Activated T-cell treated with anti-CD3 and anti-CD28 coated beads for 48 hours (primary cell): ENCODE data around the gene SEPTIN7.

Source experiments
- DNase-seq: peaks from one replicate; pipeline ENCODE4 v3.0.0-alpha.2; 2020; ENCODE audit warnings: low read depth

The SEPTIN7 gene

GRCh38 chr7:35787925-35788324, 12.9 kb upstream of the SEPTIN7 start:
- no peak for DNase-seq

GRCh38 chr7:35792472-35792871, 8.4 kb upstream of the SEPTIN7 start:
- DNase-seq, result no peak

DNA sequence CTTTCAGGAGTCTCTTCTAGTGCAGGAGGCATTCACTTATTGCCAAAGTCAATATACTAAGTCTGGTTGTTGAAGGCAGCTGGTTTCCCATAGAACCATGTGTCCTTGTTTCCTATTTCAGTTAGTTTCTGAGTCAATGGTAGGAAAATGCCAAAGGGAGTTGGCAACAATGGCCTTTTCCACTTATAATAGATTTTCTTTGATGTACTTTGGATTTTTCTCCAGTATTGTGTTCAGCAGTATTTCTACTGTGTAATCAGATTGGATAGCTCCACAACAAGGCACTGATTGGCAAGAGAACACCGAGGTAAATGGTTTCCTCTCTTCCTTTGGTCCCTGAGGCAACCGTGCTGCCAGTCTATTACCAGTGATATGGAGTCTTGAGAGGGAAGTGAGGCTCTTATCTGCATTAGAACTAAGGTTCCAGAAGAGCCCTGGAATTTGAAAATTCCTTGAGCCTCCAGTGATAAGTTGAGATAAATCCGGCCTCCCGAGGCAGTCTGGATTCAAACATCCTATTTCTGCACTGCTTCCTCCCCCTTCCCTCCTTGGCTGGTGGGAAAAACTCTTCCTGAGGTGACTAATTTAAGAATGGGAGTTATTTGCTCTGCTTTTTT, 7.9 kb upstream of the SEPTIN7 start:
- no peak for DNase-seq

- DNase-seq, result no peak
Observed at GRCh38 chr7:35797311-35797710, 3.5 kb upstream of the SEPTIN7 start.

DNA sequence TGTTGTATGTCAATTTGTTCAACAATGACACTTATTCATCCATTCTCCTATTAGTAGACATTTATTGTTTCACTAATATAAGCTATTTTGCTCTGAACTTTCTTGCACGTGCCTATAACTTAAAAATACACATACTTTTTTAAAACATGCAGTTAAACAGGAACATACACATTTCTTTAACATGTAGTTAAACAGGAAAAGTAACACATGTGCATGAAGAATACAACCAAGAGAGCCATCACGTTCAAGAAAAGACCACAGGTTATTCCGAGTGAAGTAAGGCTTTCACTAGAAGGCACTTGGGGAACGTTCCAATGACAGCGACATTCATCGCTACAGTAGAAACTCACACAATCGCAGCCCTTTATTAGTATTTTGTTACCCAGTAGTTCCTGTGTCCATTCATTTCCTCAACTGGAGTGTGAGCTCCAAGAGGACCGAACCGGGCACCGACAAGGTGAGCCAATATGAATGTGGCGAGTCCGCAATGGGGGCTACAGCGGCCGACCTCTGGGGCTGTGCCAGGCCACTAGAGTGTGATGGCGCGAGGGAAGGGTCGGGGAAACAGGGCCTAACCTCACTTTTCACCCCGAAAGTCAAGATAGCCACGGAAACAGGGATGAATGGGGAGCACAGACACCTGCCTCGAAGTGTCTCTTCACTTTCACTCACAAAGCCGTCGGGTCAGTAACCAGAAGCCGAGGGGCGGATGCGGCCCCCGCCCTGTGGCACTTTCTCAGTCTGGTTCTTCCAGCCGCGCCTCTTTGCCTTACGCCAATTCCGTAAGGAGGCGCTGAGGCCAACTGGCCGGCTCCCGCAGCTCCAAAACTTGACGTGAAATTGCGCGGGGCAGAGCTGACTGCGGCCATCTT, 775 bp upstream of the SEPTIN7 start:
- DNase-seq, result peak; percentile 81

GRCh38 chr7:35801392-35802101, 690 bp downstream of the SEPTIN7 start:
- peak; percentile 68 for DNase-seq

DNA sequence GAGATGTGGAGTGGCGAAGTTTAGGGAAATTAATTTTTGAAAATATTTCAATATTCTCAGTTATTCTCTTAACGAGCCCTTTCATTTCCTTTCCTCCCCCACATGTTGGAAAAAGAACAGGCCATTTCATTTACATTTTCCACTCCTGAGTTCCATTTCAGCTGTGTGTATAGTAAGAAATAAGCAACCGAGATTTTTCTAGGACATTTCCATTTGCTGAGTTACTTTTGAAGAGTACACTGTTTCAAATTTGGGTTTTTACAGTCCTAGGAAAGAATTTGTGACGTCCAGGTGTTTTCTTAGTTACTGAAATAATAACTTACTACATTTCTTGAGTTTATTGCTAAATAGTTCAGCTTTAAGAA, 1.2 kb downstream of the SEPTIN7 start:
- no peak for DNase-seq

DNA sequence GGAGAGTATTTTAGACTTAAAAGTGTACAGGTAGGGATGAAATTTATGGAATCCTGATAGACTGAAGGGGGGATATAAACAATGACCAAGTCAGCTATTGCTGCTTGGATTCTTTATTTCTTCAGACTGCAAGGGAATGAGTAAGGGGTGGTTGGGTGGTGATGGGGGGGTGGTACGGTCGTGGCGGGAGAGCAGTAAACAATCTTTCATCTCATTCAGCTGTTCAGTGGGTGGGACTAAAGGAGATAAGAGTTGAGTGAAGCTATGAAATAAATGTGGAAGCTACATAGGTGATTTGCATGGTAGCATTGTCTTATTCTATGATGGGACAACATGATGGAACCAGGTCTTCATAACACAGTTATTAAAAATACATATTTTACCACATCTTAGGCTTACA, 1.8 kb downstream of the SEPTIN7 start:
- no peak for DNase-seq

DNA sequence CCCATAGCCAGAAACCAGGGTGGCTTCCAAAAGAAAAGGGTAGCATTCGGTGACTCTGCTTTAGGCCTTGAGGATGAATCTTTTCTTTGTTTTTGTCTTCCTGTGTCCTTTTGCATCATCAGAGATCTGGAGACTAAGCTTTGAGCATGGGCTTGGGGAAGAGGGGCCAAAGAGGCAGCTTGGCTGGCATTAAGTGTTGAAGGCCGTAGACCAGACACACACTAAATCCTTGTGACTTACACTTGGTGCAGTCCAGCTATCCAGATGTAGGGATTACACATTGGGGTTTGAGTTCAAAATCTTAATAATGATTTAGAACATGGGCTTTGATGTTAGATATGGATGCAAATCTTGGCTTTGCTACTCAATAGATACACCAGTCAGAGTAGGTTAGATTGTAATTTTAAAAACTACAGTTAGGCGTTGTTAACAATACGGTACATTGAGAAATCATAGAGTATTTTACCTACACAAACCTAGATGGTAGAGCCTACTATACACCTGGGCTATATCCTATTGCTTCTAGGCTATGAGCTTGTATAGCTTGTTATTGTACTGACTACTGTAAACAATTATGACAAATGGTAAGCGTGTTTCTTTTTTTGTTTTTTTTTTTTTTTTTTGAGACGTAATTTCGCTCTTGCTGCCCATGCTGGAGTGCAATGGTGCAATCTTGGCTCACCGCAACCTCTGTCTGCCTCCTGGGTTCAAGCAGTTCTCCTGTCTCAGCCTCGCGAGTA, 3.5 kb downstream of the SEPTIN7 start:
- no peak for DNase-seq

- no peak for DNase-seq
Observed at GRCh38 chr7:35805876-35806275, 5.0 kb downstream of the SEPTIN7 start.

DNA sequence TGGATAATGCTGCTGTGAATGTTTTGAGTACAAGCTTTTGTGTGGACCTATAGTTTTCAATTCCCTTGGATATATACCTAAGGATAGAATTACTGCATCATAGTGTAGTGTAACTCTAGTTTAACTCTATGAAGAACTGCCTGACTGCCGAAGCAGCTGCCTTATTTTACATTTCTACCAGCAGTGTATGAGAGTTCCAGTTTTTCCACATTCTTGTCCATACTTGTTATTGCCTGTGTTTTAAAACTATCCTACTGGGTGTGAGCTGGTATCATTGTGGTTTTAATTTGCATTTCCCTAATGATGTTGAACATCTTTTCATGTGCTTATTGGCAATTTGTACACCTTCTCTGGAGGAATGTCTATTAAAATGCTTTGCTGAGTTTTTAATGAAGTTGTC, 15.7 kb downstream of the SEPTIN7 start:
- no peak for DNase-seq

- no peak for DNase-seq
Observed at GRCh38 chr7:35817181-35817580, 16.3 kb downstream of the SEPTIN7 start.

DNA sequence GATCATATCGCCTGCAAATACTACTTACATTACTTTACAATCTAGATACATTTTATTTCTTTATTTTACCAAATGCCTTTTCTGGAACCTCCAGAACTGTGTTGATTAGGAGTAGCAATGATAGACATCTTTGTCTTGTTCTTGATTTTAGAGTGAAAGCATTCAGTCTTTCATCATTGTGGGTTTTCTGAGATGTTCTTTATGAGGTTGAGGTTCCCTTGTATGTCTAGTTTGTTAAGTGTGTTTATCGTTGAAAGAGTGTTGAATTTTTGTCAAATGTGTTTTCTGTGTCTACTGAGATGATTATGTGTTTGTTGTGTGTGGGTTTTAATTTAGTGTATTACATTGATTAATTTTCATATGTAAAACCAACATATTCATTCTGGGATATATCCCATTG, 17.1 kb downstream of the SEPTIN7 start:
- no peak for DNase-seq

DNA sequence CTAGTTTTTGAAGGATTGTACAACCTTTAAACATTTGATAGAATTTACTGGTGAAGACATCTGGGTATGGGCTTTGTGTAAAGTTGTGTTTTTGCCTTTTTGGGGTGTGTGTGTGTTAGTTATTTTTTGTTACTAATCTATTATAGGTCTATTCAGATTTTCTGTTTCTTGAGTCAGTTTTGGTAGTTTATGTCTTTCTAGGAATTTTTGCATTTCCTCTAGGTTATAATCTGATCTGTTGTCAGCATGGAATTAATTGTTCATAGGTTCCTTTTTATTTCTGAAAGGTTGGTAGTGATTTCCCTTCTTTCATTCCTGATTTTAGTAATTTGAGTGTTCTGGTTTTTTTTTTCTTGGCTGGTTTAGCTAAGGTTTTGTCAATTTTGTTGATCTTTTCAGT, 17.7 kb downstream of the SEPTIN7 start:
- DNase-seq, result no peak

DNA sequence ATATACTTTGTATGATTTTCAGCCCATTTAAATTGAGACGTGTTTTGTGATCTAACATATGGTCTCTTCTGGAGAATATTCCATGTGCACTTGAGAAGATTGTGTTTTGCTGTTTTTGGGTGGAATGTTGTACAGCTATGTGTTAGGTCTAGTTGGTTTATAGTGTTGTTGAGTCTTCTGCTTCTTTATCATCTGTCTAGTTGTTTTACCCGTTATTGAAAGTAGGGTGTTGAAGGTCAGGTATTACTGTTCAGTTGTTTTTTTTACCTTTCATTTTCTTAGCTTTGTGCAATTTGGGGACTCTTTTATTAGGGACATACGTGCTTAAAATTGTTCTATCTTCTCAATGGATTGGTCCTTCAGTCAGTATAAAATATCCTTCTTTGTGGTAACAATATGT, 18.5 kb downstream of the SEPTIN7 start:
- DNase-seq, result no peak

DNA sequence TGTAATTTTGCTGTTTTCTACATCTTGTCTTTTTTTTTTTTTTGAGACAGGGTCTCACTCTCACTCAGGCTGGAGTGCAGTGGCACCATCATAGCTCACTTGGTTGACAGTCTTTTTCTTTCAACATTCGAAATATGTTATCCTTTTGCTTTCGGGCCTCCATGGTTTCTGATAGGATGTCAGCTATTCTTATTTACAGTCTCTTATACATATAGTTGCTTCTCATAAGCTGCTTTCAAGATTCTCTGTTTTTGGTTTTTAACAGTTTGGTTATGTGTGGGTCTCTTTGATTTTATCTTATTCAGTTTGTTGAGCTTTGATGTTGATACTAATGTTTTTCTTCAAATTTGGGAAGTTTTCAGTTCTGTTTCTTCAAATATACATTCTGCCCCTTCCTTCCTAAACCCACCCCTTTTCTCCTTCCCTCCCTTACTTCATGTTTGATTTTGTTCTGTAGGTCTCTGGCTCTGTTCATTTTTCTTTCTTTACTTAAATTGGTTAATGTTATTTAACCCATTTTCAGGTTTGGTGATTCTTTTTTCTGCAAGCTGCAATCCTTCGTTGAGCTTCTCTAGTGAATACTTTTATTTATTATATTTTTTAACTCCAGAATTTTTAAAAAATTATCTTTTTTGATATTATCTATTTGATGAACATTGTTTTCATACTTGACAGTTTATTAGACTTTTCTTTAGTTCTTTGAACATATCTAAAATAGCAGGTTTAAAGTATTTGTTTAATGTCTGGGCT, 19.3 kb downstream of the SEPTIN7 start:
- no peak for DNase-seq

DNA sequence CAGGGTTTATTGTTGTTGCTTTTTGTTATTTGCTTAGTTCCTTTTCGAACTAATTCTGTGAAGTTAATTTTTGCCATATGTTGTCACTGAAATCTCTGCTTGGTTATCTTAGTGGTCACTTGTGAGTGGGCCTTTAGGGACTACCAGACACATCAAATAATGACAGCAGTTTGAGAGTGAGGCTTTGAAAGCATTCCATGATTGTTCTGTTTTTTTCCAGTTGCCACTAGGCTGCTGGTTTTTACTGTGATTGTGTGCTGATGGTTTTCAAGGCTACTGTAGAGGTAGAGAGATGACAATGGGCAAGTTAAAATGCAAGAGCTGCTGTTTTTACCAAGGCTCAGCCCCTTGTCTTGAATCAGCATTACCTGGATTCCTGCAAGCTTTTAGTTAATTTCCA, 20.0 kb downstream of the SEPTIN7 start:
- DNase-seq, result no peak

GRCh38 chr7:35823440-35823839, 22.6 kb downstream of the SEPTIN7 start:
- DNase-seq, result no peak

GRCh38 chr7:35825974-35826373, 25.1 kb downstream of the SEPTIN7 start:
- DNase-seq, result no peak

- no peak for DNase-seq
Observed at GRCh38 chr7:35826751-35827150, 25.9 kb downstream of the SEPTIN7 start.

GRCh38 chr7:35828817-35829216, 28.0 kb downstream of the SEPTIN7 start:
- DNase-seq, result no peak

DNA sequence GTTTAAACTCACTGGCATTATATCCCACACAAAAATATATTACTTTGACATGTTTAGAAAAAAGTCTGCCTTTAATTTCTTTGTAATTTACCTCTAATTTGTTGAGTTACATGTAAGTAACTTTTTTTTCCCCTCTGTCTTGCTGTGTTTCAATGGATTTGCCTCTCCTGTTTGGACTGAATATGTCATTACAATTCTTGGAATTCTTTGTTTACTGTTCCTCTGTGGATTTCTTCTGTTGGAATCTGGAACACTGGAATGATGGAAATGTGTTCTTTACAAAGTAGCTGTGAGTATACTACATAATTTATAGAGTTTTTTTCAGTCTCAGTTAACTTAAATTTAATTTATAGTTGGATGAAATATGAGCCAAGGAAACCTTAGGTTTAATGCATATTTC, 30.4 kb downstream of the SEPTIN7 start:
- no peak for DNase-seq
